Muscle layer of colon (tissue), 2 donors: ENCODE data around the gene GNB3.

Source experiments
- H3K27ac ChIP-seq: one replicate; pipeline ENCODE4 v1.7.0; 2013; ENCODE audit warnings: low read depth, mild to moderate bottlenecking, low read length, moderate library complexity
- H3K27me3 ChIP-seq, 2 donors: one replicate each; pipeline ENCODE4 v1.7.0; 2013; ENCODE audit warnings: low read length in 2 of 2, mild to moderate bottlenecking in 2 of 2; ENCODE audit not compliant: insufficient read depth in 2 of 2, control insufficient read depth in 1 of 2
- H3K36me3 ChIP-seq: one replicate; pipeline ENCODE4 v1.7.0; 2013; ENCODE audit warnings: mild to moderate bottlenecking, low read length; ENCODE audit not compliant: insufficient read depth
- H3K4me1 ChIP-seq: one replicate; pipeline ENCODE4 v1.7.0; 2013; ENCODE audit warnings: mild to moderate bottlenecking, low read length; ENCODE audit not compliant: insufficient read depth
- H3K4me3 ChIP-seq, 2 donors: one replicate each; pipeline ENCODE4 v1.7.0; 2013; ENCODE audit warnings: low read length in 2 of 2, low read depth in 1 of 2, mild to moderate bottlenecking in 1 of 2, moderate library complexity in 1 of 2
- H3K9ac ChIP-seq: one replicate; pipeline ENCODE4 v1.7.0; 2013; ENCODE audit warnings: low read length
- H3K9me3 ChIP-seq: one replicate; pipeline ENCODE4 v1.7.0; 2013; ENCODE audit warnings: mild to moderate bottlenecking, low read length
- donor health status: abdominal sarcoma.
- donor health status: Adenocarcinoma of cecum.

Gene GNB3

DNA sequence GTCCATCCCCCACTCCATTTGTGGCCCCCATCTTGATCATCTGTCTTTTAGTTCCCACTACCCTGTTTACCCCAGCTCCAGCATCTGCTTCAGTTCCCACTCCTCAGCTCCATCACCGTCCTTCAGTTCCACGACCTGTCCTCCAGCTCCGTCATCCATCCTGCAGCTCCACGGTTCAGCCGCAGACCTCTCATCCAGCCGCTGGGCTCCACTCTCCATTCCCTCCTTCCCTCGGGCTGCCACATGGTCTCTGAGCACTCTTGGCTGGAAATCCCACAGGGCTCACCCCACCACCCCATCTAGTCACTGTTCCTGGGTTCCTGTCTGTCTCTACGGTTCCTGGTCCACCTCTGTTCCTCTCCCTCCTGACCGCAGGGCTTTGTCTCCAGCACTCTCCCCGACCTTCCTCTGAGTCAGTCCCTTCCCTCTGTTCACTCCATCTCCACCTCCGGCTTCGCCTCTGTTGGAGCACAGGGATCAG lies 15.8 kb upstream of the GNB3 start:
- Histone ChIP-seq H3K9ac (no peak overlapping the region), H3K4me1 (peaks cover 40% of the 10 kb centered on the region), H3K27me3 (no peaks in the 10 kb centered on the region), H3K27ac (no peak overlapping the region), H3K9me3 (no peaks in the 10 kb centered on the region), H3K36me3 (no peaks in the 10 kb centered on the region), H3K4me3 (peak overlapping the region in 1 of 2 donors; percentile 36)

GRCh38 chr12:6825398-6826124 lies 15.2 kb upstream of the GNB3 start:
- Histone ChIP-seq H3K9me3 (no peaks in the 10 kb centered on the region), H3K9ac (no peak overlapping the region), H3K4me1 (peaks cover 42% of the 10 kb centered on the region), H3K4me3 (peak overlapping the region in 1 of 2 donors; percentile 36), H3K27ac (no peak overlapping the region), H3K36me3 (no peaks in the 10 kb centered on the region), H3K27me3 (no peaks in the 10 kb centered on the region)

- peaks cover 36% of the 10 kb centered on the region for H3K4me1 ChIP-seq
- no peak overlapping the region for H3K27ac ChIP-seq
- no peak overlapping the region for H3K4me3 ChIP-seq
- no peak overlapping the region for H3K9ac ChIP-seq
- no peaks in the 10 kb centered on the region for H3K27me3 ChIP-seq
- H3K9me3 ChIP-seq, result no peaks in the 10 kb centered on the region
- H3K36me3 ChIP-seq, result no peaks in the 10 kb centered on the region
These were observed 14.5 kb upstream of the GNB3 start for GRCh38 chr12:6826125-6826733.

GRCh38 chr12:6826734-6827436 lies 13.8 kb upstream of the GNB3 start:
- H3K4me3 ChIP-seq, result peak overlapping the region in 1 of 2 donors; percentile 14
- H3K27me3 ChIP-seq, result no peaks in the 10 kb centered on the region
- H3K9me3 ChIP-seq, result no peaks in the 10 kb centered on the region
- peaks cover 35% of the 10 kb centered on the region for H3K4me1 ChIP-seq
- peak overlapping the region; percentile 78 for H3K27ac ChIP-seq
- peak overlapping the region; percentile 0 for H3K9ac ChIP-seq
- peaks cover 5% of the 10 kb centered on the region for H3K36me3 ChIP-seq

- Histone ChIP-seq H3K36me3 (peaks cover 6% of the 10 kb centered on the region), H3K4me3 (peak overlapping the region in 1 of 2 donors; percentile 14), H3K27ac (peak overlapping the region; percentile 78), H3K4me1 (peaks cover 29% of the 10 kb centered on the region), H3K9ac (peak overlapping the region; percentile 0), H3K27me3 (no peaks in the 10 kb centered on the region), H3K9me3 (no peaks in the 10 kb centered on the region)
These were observed 13.3 kb upstream of the GNB3 start for GRCh38 chr12:6827437-6827911.

GRCh38 chr12:6827982-6828780 lies 12.5 kb upstream of the GNB3 start, which contains the start of gene P3H3:
TSS of gene P3H3 (plus strand) at chr12:6828407. CDS start at chr12:6828441, 34 bp downstream.
- peak within 1 kb of the TSS; percentile 76 for H3K9ac ChIP-seq
- H3K9me3 ChIP-seq, result no peaks in the 10 kb centered on the region
- peak within 1 kb of the TSS; percentile 85 for H3K27ac ChIP-seq
- no peaks in the 10 kb centered on the region for H3K27me3 ChIP-seq
- peak within 1 kb of the TSS; percentile 84 to 87 for H3K4me3 ChIP-seq
- peaks cover 29% of the 10 kb centered on the region for H3K4me1 ChIP-seq
- H3K36me3 ChIP-seq, result peaks cover 9% of the 10 kb centered on the region

DNA sequence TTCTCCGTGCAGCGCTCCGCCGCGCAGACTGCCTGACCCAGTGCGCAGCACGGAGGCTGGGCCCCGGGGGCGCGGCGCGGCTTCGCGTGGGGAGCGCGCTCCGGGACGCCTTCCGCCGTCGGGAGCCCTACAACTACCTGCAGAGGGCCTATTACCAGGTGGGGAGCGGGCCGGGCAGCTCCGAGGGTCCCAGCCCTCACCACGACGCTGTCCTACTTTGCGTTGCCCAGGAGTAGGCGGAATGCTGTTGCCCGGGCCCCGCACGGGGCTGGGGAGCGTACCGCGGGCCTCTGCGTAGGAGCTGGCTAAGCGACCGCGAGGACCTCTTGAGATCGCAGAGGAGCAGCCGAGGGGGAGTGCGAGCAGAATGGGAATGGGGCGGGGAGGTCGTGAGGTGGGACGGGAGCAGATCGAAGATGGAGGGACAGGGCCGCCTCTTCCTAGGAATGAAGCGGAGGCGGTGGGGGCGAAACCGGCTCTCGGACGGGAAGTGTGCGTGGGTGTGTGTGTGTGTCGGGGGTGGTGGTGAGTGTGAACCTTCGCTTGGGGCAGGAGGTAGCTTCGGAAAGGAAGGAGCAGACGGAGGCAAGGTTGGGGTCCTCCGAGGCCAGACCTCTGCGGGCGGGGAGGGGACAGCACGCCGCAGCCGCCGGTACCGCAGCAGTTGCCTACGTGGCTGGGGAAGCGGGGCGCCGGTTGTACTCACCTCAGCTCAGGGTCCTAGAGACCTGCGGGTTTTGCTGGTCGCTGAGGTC lies 11.8 kb upstream of the GNB3 start:
- H3K4me1 ChIP-seq, result peaks cover 29% of the 10 kb centered on the region
- H3K36me3 ChIP-seq, result peaks cover 15% of the 10 kb centered on the region
- peak overlapping the region; percentile 85 for H3K27ac ChIP-seq
- H3K27me3 ChIP-seq, result no peaks in the 10 kb centered on the region
- H3K9me3 ChIP-seq, result no peaks in the 10 kb centered on the region
- peak overlapping the region; percentile 76 for H3K9ac ChIP-seq
- H3K4me3 ChIP-seq, result peak overlapping the region; percentile 84 to 87

DNA sequence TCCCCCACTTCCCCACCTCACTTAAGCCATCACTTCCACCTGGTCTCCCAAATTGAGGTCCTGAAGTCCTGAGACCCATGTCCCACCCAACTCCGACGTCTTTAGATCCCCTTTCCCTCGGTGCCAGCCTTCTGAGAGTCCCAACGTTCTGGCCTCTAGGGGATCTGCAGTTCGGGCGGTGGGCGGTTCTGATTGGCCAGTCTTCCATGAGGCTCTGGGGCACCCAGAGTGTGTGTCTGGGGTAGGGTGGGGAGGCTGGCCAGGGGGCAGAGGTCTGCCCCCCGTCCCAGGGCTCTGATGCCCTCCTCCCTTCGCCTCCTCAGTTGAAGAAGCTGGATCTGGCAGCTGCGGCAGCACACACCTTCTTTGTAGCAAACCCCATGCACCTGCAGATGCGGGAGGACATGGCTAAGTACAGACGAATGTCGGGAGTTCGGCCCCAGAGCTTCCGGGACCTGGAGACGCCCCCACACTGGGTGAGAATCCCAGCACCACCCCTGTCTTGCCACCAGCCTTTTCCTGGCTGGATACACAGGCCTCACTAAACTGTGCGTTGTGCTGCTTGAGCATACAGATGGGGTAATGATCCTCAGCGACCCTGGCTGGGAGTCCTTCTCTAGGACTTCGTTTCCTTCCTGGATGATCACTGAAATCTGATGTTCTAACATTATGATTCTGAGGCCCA lies 11.0 kb upstream of the GNB3 start:
- Histone ChIP-seq H3K4me3 (peak overlapping the region; percentile 84 to 87), H3K9me3 (no peaks in the 10 kb centered on the region), H3K27me3 (no peaks in the 10 kb centered on the region), H3K9ac (peak overlapping the region; percentile 76), H3K4me1 (peaks cover 29% of the 10 kb centered on the region), H3K36me3 (peaks cover 15% of the 10 kb centered on the region), H3K27ac (peak overlapping the region; percentile 85)

GRCh38 chr12:6830286-6830890 lies 10.3 kb upstream of the GNB3 start:
- Histone ChIP-seq H3K36me3 (peaks cover 15% of the 10 kb centered on the region), H3K4me1 (peaks cover 23% of the 10 kb centered on the region), H3K27ac (no peak overlapping the region), H3K9ac (no peak overlapping the region), H3K4me3 (no peak overlapping the region), H3K27me3 (no peaks in the 10 kb centered on the region), H3K9me3 (no peaks in the 10 kb centered on the region)

GRCh38 chr12:6830999-6831398 lies 9.7 kb upstream of the GNB3 start:
- Histone ChIP-seq H3K9me3 (no peaks in the 10 kb centered on the region), H3K4me3 (no peak overlapping the region), H3K4me1 (peaks cover 18% of the 10 kb centered on the region), H3K36me3 (peaks cover 15% of the 10 kb centered on the region), H3K27ac (no peak overlapping the region), H3K9ac (no peak overlapping the region), H3K27me3 (no peaks in the 10 kb centered on the region)
